SK-N-MC (cell line): ENCODE data around the gene ATP6AP1.

Source experiments
- EZH2 ChIP-seq: fragments of 200-600 bp; sonication (generic); IDR thresholded peaks from one replicate; pipeline ENCODE4 v1.6.1; 2017; ENCODE audit warnings: antibody characterized with exemption
- FOXP2 ChIP-seq: optimal IDR thresholded peaks from 2 replicates; pipeline ENCODE3; 2011; ENCODE audit warnings: mild to moderate bottlenecking, moderate library complexity; ENCODE audit not compliant: insufficient read depth; ENCODE audit errors: extremely low read length, control extremely low read depth
- POLR2AphosphoS5 ChIP-seq: IDR thresholded peaks from 2 replicates; pipeline ENCODE4 v1.6.1; 2012; ENCODE audit warnings: mild to moderate bottlenecking, low read depth, low read length, borderline replicate concordance

GRCh38 chrX:154476821-154477220 is 48.3 kb downstream of the ATP6AP1 start:
- TF ChIP-seq POLR2AphosphoS5 (no peak), FOXP2 (no peak), EZH2 (no peak)
